ENCODE results near the gene CTBP2. TPM values are rescaled to one million over a fixed set of nuclear protein-coding genes. Genes with fewer than 3 reads are reported as not detected.
"Not testable (repeated sequence)": the region's sequence is repeated elsewhere in the genome, so short reads cannot be mapped to it uniquely, and the experiment has no call there.

Gene CTBP2
- total RNA-seq, 1 donor from 2014 or later = 57.7 TPM

DNA sequence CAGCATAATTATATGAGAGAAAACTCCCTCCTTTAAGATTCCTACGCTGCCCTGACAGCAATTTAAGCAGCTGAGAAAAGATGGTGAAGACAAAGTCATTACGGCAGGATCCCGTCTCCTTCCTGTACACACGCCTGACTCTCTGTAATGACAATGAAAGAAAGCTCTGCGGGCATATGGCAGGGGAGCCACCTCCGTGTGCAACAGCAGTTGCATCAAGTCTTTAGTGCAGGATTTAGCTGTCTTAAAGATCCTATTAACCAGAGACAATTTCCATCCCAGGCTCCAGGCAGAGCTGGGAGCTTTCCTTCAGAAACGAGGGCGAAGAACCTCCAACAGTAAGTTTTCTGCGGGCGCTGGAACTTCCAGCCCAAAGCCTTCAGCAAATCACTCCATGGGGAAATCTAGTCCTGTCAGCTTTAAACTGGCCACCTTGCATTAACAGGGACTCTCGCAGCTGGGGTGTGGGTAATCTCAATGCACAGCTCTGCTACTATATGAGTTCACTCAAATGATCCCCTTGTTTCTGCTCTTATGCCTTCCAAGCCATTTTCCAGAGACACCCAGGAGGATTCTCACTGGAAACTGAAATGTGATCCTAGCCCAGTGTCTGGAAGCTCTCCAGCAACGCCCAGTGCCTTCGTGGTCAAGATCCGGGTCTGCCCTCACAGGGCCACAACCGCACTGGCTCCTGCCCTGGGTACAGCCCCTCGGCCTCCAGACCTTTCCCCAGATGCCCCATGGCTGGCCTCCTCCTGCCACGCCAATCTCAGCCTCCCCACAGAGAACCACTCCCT is 74.9 kb downstream of the CTBP2 start:
- intact Hi-C loops (cut with DNase I) = loop anchor here (2.0 to 5.0 kb wide), 2 partner anchors 37 to 63 kb away; no protein-coding TSS in a partner anchor
- DNase-seq (ENCODE audit: low spot score in 2 of 2) = no peak
- Histone ChIP-seq H3K36me3 (peaks cover 0 to 15% of the 10 kb centered on the region in 2 donors), H3K4me3 (peak overlapping the region in 1 of 2 donors; percentile 46), H3K9me3 (no peaks in the 10 kb centered on the region), H3K4me1 (peaks cover 10 to 42% of the 10 kb centered on the region in 2 donors), H3K27ac (peak overlapping the region; percentile 90 to 93), H3K27me3 (no peaks in the 10 kb centered on the region)
- TF ChIP-seq, protein P1, sequence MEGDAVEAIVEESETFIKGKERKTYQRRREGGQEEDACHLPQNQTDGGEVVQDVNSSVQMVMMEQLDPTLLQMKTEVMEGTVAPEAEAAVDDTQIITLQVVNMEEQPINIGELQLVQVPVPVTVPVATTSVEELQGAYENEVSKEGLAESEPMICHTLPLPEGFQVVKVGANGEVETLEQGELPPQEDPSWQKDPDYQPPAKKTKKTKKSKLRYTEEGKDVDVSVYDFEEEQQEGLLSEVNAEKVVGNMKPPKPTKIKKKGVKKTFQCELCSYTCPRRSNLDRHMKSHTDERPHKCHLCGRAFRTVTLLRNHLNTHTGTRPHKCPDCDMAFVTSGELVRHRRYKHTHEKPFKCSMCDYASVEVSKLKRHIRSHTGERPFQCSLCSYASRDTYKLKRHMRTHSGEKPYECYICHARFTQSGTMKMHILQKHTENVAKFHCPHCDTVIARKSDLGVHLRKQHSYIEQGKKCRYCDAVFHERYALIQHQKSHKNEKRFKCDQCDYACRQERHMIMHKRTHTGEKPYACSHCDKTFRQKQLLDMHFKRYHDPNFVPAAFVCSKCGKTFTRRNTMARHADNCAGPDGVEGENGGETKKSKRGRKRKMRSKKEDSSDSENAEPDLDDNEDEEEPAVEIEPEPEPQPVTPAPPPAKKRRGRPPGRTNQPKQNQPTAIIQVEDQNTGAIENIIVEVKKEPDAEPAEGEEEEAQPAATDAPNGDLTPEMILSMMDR (IDR thresholded peaks at IDR 0.05) = no peak

DNA sequence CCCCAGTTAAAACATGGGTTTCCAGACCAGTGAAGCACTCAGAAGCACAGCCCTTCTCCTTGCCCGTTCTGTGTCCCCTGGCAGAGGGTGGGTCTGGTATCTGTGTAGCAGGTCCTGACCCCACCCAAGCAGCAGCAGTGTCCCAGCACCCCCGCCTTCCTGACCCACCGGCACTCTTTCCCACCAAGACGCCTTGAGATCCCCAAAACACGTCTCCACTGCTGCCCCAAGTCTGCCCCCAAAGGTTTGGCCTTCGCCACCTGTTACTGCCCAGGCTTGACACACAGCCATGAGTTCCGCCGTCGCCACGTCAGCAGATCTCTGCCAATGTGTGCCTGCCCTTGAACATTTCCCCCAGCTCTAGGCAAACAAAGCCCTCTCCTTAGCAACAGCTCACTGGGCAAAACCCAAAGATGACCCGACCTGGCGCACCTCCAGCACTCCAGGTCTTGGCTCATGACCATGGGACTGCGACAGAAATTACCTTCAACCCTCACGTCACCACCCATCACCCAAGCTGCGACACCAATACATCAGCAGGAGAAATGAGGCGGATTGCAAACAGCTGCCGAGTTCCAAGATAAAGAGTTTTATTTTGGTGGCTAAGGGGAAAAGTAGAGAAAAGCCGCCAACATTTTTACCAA is 75.6 kb downstream of the CTBP2 start:
- DNase-seq (ENCODE audit: low spot score in 2 of 2) = peak; percentile 61 to 92

DNA sequence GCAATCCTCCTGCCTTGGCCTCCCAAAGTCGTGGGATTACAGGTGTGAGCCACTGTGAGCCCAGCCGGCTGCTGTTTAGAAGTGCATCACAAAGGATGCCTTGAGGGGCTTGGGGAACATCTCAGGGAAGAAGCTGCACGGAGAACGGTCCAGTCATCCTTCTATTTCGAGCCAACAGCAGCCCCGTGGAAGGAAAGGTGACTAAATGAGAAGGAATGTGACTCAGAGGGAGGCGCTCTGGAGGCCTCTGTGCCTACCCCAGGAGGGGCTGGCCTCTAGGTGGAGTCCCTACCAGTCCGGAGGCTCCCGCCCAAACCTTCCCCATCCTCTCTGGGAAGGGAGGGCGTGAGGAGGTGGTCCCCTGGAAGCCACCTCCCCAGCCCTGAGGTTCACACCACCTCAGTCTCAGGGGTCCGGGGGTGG is 76.2 kb downstream of the CTBP2 start:
- intact Hi-C loops (cut with DNase I) = loop anchor here (1.0 to 5.0 kb wide), 3 partner anchors 23 to 177 kb away; no protein-coding TSS in a partner anchor
- Histone ChIP-seq H3K4me3 (peak overlapping the region in 1 of 2 donors; percentile 46), H3K27ac (peak overlapping the region; percentile 90 to 93), H3K27me3 (no peaks in the 10 kb centered on the region), H3K36me3 (peaks cover 0 to 15% of the 10 kb centered on the region in 2 donors), H3K4me1 (peaks cover 10 to 38% of the 10 kb centered on the region in 2 donors), H3K9me3 (no peaks in the 10 kb centered on the region)
- DNase-seq (ENCODE audit: low spot score in 2 of 2) = peak; percentile 56 to 91
- TF ChIP-seq, protein P1 (IDR thresholded peaks at IDR 0.05) = peak in 2 of 3 experiments; percentile 10 to 24

More for the DNA sequence above, 75.6 kb downstream of the CTBP2 start:
- Histone ChIP-seq H3K36me3 (peaks cover 0 to 15% of the 10 kb centered on the region in 2 donors), H3K27me3 (no peaks in the 10 kb centered on the region), H3K27ac (peak overlapping the region; percentile 90 to 93), H3K9me3 (no peaks in the 10 kb centered on the region), H3K4me3 (peak overlapping the region in 1 of 2 donors; percentile 46), H3K4me1 (peaks cover 10 to 39% of the 10 kb centered on the region in 2 donors)
- intact Hi-C loops (cut with DNase I) = loop anchor here (1.0 to 5.0 kb wide), 4 partner anchors 23 to 177 kb away; no protein-coding TSS in a partner anchor
- TF ChIP-seq, protein P1 (IDR thresholded peaks at IDR 0.05) = no peak

DNA sequence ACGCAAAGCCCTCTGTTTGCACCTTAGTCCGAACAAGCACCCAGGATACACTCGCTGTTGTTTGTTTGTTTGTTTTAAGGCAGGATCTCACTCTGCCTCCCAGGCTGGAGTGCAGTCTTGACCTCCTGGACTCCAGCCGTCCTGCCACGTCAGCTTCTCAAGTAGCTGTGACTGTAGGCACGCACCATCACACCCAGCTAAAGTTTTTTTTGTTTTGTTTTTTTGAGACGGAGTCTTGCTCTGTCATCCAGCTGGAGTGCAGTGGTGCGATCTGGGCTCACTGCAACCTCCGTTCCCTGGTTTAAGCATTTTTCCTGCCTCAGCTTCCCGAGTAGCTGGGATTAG is 76.8 kb downstream of the CTBP2 start:
- H3K4me3 ChIP-seq = peak overlapping the region in 1 of 2 donors; percentile 34
- TF ChIP-seq, protein P1 (IDR thresholded peaks at IDR 0.05) = no peak
- DNase-seq (ENCODE audit: low spot score in 2 of 2) = peak in 1 of 2 donors; percentile 83
- intact Hi-C loops (cut with DNase I) = loop anchor here (1.0 to 5.0 kb wide), 2 partner anchors 78 to 176 kb away; no protein-coding TSS in a partner anchor
- peak overlapping the region; percentile 90 to 93 for H3K27ac ChIP-seq
- H3K9me3 ChIP-seq = no peaks in the 10 kb centered on the region
- H3K36me3 ChIP-seq = peaks cover 0 to 15% of the 10 kb centered on the region in 2 donors
- H3K4me1 ChIP-seq = peaks cover 10 to 38% of the 10 kb centered on the region in 2 donors
- H3K27me3 ChIP-seq = no peaks in the 10 kb centered on the region

DNA sequence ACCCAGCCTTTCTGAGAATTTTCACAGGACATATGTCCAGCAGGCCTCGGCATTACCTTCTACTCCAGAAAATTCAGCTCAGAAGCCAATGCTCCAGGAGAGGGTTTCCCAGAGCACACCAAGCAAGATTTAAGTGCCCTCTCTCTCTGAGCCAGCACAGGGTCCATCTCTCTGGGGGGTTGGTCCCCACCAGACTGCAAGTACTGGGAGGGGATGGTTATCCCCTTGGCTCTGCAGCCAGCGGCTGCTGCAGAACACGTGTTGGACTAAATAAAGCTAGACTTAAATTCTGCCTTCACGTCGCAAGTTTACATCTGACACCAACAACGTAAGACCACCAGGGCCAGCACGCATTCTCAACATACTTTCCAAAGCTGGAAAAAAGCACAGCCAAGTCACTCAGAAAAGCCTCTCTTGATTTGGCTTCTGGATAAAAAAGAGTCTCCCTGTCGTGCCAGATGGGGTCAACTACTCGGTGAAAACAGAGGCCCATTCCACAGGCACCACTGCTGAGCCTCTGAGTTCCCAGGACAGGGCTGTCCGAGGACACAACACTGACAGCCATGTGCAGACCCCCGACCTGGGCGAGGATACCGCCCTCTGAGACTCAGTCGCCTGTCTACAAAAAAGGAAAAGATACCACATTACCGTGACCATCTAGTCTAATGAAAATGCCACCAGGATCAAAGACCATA is 77.3 kb downstream of the CTBP2 start:
- peaks cover 10 to 38% of the 10 kb centered on the region in 2 donors for H3K4me1 ChIP-seq
- H3K4me3 ChIP-seq = no peak overlapping the region
- no peak for DNase-seq (ENCODE audit: low spot score in 2 of 2)
- no peaks in the 10 kb centered on the region for H3K27me3 ChIP-seq
- peaks cover 0 to 10% of the 10 kb centered on the region in 2 donors for H3K36me3 ChIP-seq
- H3K9me3 ChIP-seq = no peaks in the 10 kb centered on the region
- peak overlapping the region; percentile 90 to 93 for H3K27ac ChIP-seq
- intact Hi-C loops (cut with DNase I) = loop anchor here (1.0 to 5.0 kb wide), 2 partner anchors 78 to 176 kb away; no protein-coding TSS in a partner anchor
- TF ChIP-seq, protein P1 (IDR thresholded peaks at IDR 0.05) = no peak

DNA sequence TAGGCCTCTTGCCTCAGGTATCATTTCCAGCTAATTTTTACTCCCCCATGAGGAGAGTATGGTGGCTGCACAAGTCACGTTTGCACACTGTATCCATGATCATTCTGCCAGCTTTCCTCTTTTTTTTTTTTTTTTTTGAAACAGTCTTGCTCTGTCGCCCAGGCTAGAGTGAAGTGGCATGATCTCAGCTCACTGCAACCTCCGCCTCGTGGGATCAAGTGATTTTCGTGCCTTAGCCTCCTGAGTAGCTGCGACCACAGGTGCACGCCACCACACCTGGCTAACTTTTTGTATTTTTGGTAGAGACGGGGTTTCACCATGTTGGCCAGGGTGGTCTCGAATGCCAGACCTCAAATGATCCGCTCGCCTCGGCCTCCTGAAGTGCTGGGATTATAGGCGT is 77.9 kb downstream of the CTBP2 start:
- DNase-seq (ENCODE audit: low spot score in 2 of 2) = not testable (repeated sequence)
- H3K27ac ChIP-seq = peak overlapping the region; percentile 90 to 93
- intact Hi-C loops (cut with DNase I) = loop anchor here (5.0 kb wide), 1 partner anchor 175 kb away; no protein-coding TSS in a partner anchor

More for the DNA sequence above, 77.9 kb downstream of the CTBP2 start:
- not testable (repeated sequence) for H3K36me3 ChIP-seq, H3K4me3 ChIP-seq, H3K9me3 ChIP-seq, H3K27me3 ChIP-seq
- H3K4me1 ChIP-seq = peaks cover 10 to 38% of the 10 kb centered on the region in 2 donors

Measured in ascending aorta (tissue), 2 donors.